Muscle layer of duodenum (tissue), 2 donors: Measurements from ENCODE around the gene RAB8A.
"Not testable (repeated sequence)": the region's sequence is repeated elsewhere in the genome, so short reads cannot be mapped to it uniquely, and the experiment has no call there.

Source experiments
- H3K27ac ChIP-seq: one replicate; pipeline ENCODE4 v1.7.0; 2013; ENCODE audit warnings: mild to moderate bottlenecking, low read length
- H3K27me3 ChIP-seq: one replicate; pipeline ENCODE4 v1.7.0; 2013; ENCODE audit warnings: low read depth, mild to moderate bottlenecking, control low read depth, low read length
- H3K36me3 ChIP-seq, 2 donors: one replicate each; pipeline ENCODE4 v1.7.0; 2013; ENCODE audit warnings: low read length in 2 of 2, control low read depth in 1 of 2, mild to moderate bottlenecking in 1 of 2; ENCODE audit not compliant: insufficient read depth in 2 of 2, control insufficient read depth in 1 of 2
- H3K4me1 ChIP-seq, 2 donors: one replicate each; pipeline ENCODE4 v1.7.0; 2013; ENCODE audit warnings: low read length in 2 of 2, mild to moderate bottlenecking in 2 of 2, control low read depth in 1 of 2, moderate library complexity in 1 of 2; ENCODE audit not compliant: insufficient read depth in 2 of 2, control insufficient read depth in 1 of 2
- H3K4me3 ChIP-seq, 2 donors: one replicate each; pipeline ENCODE4 v1.7.0; 2013; ENCODE audit warnings: low read length in 2 of 2, low read depth in 1 of 2, mild to moderate bottlenecking in 1 of 2
- H3K9me3 ChIP-seq, 2 donors: one replicate each; pipeline ENCODE4 v1.7.0; 2013; ENCODE audit warnings: low read length in 2 of 2, control low read depth in 1 of 2, mild to moderate bottlenecking in 1 of 2; ENCODE audit not compliant: control insufficient read depth in 1 of 2
- donor health status: healthy.

Gene RAB8A

DNA sequence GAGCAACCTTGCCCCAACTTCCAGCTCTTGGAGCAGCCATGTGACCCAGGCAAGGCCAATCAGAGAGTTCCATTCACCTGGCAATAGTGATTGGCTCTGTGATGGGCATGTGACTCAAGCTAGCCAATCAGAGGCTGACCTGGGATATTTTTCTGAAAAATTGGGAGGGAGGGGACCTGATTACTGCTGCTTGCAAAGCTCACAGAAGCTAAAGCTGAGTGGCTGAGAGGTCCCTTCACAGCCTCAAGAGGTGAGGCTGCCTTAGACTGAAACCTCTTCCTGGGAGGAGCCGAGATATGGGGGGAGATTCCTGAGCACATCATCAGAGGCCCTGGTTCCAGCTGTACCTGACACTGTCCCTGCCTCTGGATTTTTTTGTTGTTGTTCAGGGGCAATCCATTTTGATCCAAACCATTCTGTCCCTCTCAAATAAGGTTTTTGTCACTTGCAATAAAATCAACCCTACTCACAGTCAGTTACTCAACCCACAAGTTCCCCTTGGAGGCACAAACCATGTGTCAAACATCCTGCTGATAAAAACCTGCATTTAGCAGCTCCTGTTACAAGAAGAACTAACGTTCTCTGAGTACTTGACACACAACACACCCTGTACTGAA lies 56.9 kb downstream of the RAB8A start:
- Histone ChIP-seq H3K4me1 (no peaks in the 10 kb centered on the region), H3K9me3 (no peaks in the 10 kb centered on the region)

DNA sequence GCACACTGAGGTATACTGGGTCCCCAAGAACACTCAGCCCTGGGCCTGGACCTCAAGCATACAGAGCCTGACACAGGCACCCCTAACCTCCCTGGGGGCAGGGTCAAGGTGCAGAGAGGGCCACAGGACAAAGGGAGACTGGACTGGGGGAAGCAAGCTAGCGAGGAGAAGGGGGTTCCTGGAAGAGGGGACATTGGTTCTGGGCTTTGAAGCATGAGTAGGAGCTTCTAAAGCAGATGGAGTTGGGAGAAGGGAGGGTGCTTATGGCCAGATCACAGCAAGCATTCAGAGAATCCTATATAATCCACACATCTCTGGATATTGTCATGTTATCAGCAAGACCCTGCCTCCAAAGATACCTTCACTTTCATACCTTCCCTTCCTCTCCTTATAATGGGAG lies 58.4 kb downstream of the RAB8A start:
- H3K27ac ChIP-seq, result no peak overlapping the region
- no peak overlapping the region for H3K4me3 ChIP-seq
- no peaks in the 10 kb centered on the region for H3K36me3 ChIP-seq
- no peaks in the 10 kb centered on the region for H3K4me1 ChIP-seq
- peaks cover 0 to 2% of the 10 kb centered on the region in 2 donors for H3K9me3 ChIP-seq
- no peaks in the 10 kb centered on the region for H3K27me3 ChIP-seq

More for the DNA sequence above, 56.9 kb downstream of the RAB8A start:
- Histone ChIP-seq H3K27ac (no peak overlapping the region), H3K27me3 (no peaks in the 10 kb centered on the region), H3K4me3 (no peak overlapping the region), H3K36me3 (no peaks in the 10 kb centered on the region)

DNA sequence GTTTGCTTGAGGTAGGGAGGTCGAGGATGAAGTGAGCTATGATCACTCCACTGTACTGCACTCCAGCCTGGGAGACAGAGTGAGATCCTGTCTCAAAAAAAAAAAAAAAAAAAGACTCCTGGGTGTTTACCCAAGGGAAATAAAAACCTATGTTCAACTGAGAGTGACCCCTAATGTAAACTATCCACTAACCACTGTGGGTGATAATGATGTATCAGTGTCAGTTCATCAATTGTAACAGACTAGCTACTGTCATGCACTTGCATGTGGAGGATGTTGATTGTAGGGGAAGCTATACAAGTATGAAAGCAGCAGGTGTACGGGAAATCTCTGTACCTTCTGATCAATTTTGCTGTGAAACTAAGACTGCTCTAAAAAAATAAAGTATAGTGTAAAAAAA lies 64.3 kb downstream of the RAB8A start:
- Histone ChIP-seq H3K9me3 (peaks cover 0 to 8% of the 10 kb centered on the region in 2 donors), H3K4me3 (no peak overlapping the region), H3K27ac (no peak overlapping the region), H3K27me3 (no peaks in the 10 kb centered on the region), H3K4me1 (no peaks in the 10 kb centered on the region), H3K36me3 (no peaks in the 10 kb centered on the region)

DNA sequence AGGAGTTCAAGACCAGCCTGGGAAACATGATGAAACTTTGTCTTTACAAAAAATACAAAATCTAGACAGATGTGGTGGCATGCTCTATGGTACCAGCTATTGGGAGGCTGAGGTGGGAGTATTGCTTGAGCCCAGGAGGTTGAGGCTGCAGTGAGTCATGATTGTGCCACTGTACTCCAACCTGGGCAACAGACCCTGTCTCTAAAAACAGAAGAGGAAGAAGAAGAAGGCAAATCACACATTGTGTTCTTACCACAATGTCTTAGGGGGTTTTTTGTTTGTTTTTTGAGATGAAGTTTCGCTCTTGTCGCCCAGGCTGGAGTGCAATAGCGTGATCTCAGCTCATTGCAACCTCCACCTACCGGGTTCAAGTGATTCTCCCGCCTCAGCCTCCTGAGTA lies 67.2 kb downstream of the RAB8A start:
- not testable (repeated sequence) for H3K36me3 ChIP-seq, H3K4me3 ChIP-seq, H3K27me3 ChIP-seq, H3K9me3 ChIP-seq, H3K4me1 ChIP-seq, H3K27ac ChIP-seq

DNA sequence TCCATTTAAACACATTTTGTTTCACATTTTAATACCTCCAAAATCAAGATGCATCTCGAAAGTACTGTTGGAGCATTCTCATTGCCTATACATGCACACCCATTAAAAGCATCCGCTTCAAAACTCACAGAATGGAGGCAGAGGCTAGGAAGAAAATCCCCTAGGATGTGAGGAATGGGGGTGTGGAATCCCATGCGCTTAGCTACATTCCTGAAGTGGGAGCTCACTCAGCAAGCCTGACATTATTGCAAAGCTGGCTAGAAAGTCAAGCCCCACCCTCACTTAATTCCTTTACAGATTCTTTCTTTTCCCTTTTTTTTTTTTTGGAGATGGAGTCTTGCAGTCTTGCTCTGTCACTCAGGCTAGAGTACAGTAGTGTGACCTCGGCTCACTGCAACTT lies 68.9 kb downstream of the RAB8A start:
- Histone ChIP-seq H3K4me1 (peaks cover 0 to 7% of the 10 kb centered on the region in 2 donors), H3K27ac (no peak overlapping the region), H3K9me3 (peaks cover 0 to 4% of the 10 kb centered on the region in 2 donors), H3K27me3 (no peaks in the 10 kb centered on the region), H3K4me3 (no peak overlapping the region), H3K36me3 (no peaks in the 10 kb centered on the region)
